Naive thymus-derived CD8-positive, alpha-beta T cell (primary cell): ENCODE measurements around the gene CYP51A1. TPM values are rescaled to one million over a fixed set of nuclear protein-coding genes. Genes with fewer than 3 reads are reported as not detected.
"Not testable (repeated sequence)": the region's sequence is repeated elsewhere in the genome, so short reads cannot be mapped to it uniquely, and the experiment has no call there.

Experiments
- ATAC-seq, 2 donors: fragments of 150-1000 bp; cut with Tn5 transposase in 1 of 2; sonication (Bioruptor Pico), chemical (Tn5 transposase) in 1 of 2; 1 replicate in 1 of 2; 2 replicates in 1 of 2; pipeline ENCODE4 v1.10.0; 2021; ENCODE audit warnings: mild to moderate bottlenecking in 2 of 2, moderate library complexity in 2 of 2
- POLR2A ChIA-PET: fragments of 350-600 bp; sonication (Branson Sonifier 250); formaldehyde crosslinking; loops from one replicate; lab custom pipeline; 2021; ENCODE audit warnings: antibody characterized with exemption; lab: Charles Lee
- DNase-seq, 10 donors: peaks; one replicate each; pipeline versions ENCODE4 v3.0.0 to v3.0.0-alpha.2; 2020 to 2022
- H3K27ac Mint-ChIP-seq, 10 donors: one replicate each; pipeline ENCODE4 v1.8.0; 2020 to 2022; ENCODE audit warnings: mild to moderate bottlenecking in 10 of 10, mixed read lengths in 10 of 10, moderate library complexity in 4 of 10, inconsistent platforms in 1 of 10
- H3K27me3 Mint-ChIP-seq, 5 donors: one replicate each; pipeline ENCODE4 v1.8.0; 2021 to 2022; ENCODE audit warnings: mixed read lengths in 5 of 5
- H3K36me3 Mint-ChIP-seq, 3 donors: one replicate each; pipeline ENCODE4 v1.8.0; 2020 to 2022; ENCODE audit warnings: mixed read lengths in 3 of 3, mild to moderate bottlenecking in 2 of 3, inconsistent platforms in 1 of 3
- H3K4me1 Mint-ChIP-seq, 4 donors: one replicate each; pipeline ENCODE4 v1.8.0; 2021 to 2022; ENCODE audit warnings: mixed read lengths in 4 of 4
- H3K4me3 Mint-ChIP-seq, 10 donors: one replicate each; pipeline ENCODE4 v1.8.0; 2020 to 2022; ENCODE audit warnings: mild to moderate bottlenecking in 10 of 10, mixed read lengths in 10 of 10, moderate library complexity in 6 of 10, inconsistent platforms in 1 of 10
- H3K9me3 Mint-ChIP-seq, 9 donors: one replicate each; pipeline ENCODE4 v1.8.0; 2020 to 2022; ENCODE audit warnings: mixed read lengths in 9 of 9, mild to moderate bottlenecking in 3 of 9, inconsistent platforms in 1 of 9, moderate library complexity in 1 of 9
- polyA plus RNA-seq, 3 donors: library from polyadenylated mRNA; unstranded; fragments of 300-500 nt; fragmentation: Illumina TruSeq; gene quantifications; one replicate each; pipeline ENCODE4 v1.2.3, GENCODE V29; 2021
- total RNA-seq, 8 experiments: library from RNA in 2 of 8; stranded (reverse) in 2 of 8; gene quantifications; one replicate each; pipeline ENCODE4 v1.2.3 and lab custom pipeline; 2021 to 2026

CYP51A1 gene
- total and polyA plus RNA-seq, 5 experiments from 2014 or later, result 9.4 to 13.1 (median 11.9) TPM

DNA sequence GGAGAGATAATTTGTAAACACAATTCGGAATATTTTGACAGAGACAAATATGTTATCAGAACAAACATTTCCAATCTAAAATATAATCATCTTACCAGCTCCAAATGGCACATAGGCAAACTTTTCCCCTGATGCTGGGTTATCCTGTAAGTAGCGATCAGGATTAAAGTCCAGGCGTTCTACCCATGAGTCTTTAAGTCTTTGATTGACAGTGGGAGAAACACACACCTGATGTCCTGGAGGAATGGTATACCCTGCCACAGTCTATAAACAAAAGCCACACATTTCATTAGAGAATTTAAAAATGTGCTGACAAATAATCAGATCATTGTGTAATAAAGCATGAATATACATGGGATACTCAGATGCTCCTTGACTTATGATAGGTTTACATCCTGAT lies 17.3 kb downstream of the CYP51A1 start:
- H3K36me3 Mint-ChIP-seq, result peaks cover 11 to 68% (median 34%) of the 10 kb centered on the region in 3 donors
- ATAC-seq (no peak), DNase-seq (no peak)
- no peak overlapping the region for H3K27ac Mint-ChIP-seq
- POLR2A ChIA-PET, result no interaction called here
- H3K27me3 Mint-ChIP-seq, result no peaks in the 10 kb centered on the region
- H3K4me1 Mint-ChIP-seq, result peaks cover 0 to 8% (median 6%) of the 10 kb centered on the region in 4 donors
- peaks cover 0 to 3% (median 0%) of the 10 kb centered on the region in 9 donors for H3K9me3 Mint-ChIP-seq
- no peak overlapping the region for H3K4me3 Mint-ChIP-seq

DNA sequence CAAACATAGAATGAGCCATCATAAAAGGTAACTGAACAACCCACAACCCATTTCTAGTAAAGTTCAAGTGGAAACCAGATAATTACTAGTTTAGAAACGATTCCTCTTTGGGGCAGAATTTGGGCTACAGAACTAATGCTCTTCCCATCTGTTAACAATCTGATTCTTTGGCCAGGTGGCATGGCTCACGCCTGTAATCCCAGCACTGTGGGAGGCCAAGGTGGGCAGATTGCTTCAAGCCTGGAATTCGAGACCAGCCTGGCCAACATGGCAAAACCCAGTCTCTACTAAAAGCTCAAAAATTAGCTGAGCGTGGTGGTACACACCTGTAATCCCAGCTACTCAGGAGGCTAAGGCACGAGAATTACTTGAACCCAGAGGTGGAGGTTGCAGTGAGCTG lies 18.5 kb downstream of the CYP51A1 start:
- Mint-ChIP-seq H3K4me1 (peaks cover 0 to 8% (median 6%) of the 10 kb centered on the region in 4 donors), H3K36me3 (peaks cover 4 to 61% (median 24%) of the 10 kb centered on the region in 3 donors), H3K27me3 (no peaks in the 10 kb centered on the region), H3K4me3 (no peak overlapping the region), H3K9me3 (peaks cover 0 to 1% (median 0%) of the 10 kb centered on the region in 9 donors), H3K27ac (peak overlapping the region in 1 of 10 donors; percentile 12)
- ATAC-seq, result no peak
- DNase-seq, result no peak
- POLR2A ChIA-PET, result interaction anchor here (0.6 to 0.7 kb wide), 3 partner anchors 64 to 254 kb away, joined by 3 to 4 read pairs (median 3); no protein-coding TSS in a partner anchor

DNA sequence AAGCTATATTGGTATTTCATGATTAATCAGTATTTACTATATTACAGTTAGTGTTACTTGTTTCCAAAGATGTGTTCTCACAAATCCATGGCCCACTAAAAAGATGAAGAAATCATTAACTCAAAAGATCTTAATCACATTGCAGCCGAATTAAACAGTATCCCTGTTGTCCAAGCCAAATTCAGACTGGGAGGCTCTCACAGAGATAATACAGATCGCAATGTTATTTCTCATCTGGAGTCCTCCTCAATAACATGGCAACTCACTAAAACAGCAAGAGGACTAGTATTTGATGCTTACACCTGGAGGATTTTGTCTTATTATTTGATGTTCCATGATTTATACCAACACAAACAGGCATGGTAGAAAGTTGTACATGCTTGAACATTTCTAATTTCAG lies 23.4 kb downstream of the CYP51A1 start:
- POLR2A ChIA-PET, result no interaction called here
- Mint-ChIP-seq H3K36me3 (peaks cover 0 to 66% (median 15%) of the 10 kb centered on the region in 3 donors), H3K27me3 (no peaks in the 10 kb centered on the region), H3K27ac (peak overlapping the region in 1 of 10 donors; percentile 50), H3K9me3 (no peaks in the 10 kb centered on the region), H3K4me3 (no peak overlapping the region), H3K4me1 (peaks cover 0 to 1% (median 0%) of the 10 kb centered on the region in 4 donors)
- ATAC-seq (no peak), DNase-seq (no peak)

DNA sequence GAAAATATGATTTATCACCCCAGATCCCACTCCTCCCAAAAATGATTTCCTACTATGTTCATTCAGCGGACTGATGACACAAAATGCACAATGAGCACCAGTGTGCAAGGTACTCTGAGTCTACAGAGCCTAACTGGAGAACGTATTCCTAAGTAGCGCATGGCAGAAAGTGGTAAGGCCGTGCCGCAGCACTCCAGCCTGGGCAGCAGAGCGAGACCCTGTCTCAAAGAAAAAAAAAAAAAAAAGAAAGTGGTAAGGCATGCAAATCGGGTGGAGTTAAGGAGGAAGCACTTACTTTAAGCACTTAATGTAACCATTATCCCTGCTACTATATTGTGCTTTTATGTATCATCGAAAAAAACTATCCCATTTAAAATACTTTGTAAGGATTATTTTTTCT lies 25.5 kb downstream of the CYP51A1 start:
- POLR2A ChIA-PET, result no interaction called here
- H3K4me3 Mint-ChIP-seq, result no peak overlapping the region
- DNase-seq (no peak), ATAC-seq (no peak)
- H3K36me3 Mint-ChIP-seq, result peaks cover 0 to 71% (median 12%) of the 10 kb centered on the region in 3 donors
- peaks cover 0 to 2% (median 0%) of the 10 kb centered on the region in 4 donors for H3K4me1 Mint-ChIP-seq
- no peaks in the 10 kb centered on the region for H3K27me3 Mint-ChIP-seq
- H3K27ac Mint-ChIP-seq, result peak overlapping the region in 5 of 10 donors; percentile 11 to 82 (median 74)
- no peaks in the 10 kb centered on the region for H3K9me3 Mint-ChIP-seq

DNA sequence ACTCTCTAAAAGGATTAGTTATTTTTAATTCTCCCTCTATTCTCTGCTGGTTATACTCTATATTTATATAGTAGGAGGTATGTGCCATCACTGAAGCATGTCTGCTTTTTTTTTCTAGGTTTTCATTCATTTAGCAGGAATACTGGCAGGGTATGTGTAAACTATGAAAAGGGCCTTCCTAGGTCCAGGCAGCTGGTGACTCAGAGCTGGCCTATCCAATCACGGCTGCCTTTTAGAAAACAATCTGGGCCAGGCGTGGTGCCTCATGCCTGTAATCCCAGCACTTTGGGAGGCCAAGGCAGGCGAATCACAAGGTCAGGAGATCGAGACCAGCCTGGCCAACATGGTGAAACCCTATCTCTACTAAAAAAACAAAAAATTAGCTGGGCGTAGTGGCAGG lies 31.4 kb downstream of the CYP51A1 start:
- H3K4me3 Mint-ChIP-seq, H3K4me1 Mint-ChIP-seq, H3K27ac Mint-ChIP-seq, DNase-seq, H3K9me3 Mint-ChIP-seq, ATAC-seq, H3K27me3 Mint-ChIP-seq, POLR2A ChIA-PET: not testable (repeated sequence)
- peaks cover 6 to 88% (median 20%) of the 10 kb centered on the region in 3 donors for H3K36me3 Mint-ChIP-seq

DNA sequence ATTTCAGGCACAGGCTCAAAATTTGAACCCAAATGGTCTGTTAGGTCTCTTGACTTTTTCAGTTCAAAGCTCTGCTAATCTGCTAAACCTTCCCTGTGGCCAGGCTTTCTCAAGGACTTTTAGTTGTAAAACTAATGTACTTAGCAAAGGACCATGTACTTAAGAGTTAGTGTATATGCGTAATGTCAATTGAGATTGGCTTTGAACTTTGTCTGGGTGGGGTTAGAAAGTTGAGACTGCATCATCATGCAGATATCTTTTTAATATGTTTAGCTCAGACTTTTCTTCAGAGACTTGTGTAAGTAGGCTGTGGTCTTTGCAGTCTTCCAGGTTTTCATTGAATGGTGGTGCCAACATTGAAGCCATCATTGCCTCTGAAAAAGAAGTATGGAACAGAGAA lies 33.7 kb downstream of the CYP51A1 start:
- Mint-ChIP-seq H3K4me1 (peaks cover 0 to 2% (median 0%) of the 10 kb centered on the region in 4 donors), H3K9me3 (no peaks in the 10 kb centered on the region), H3K36me3 (peaks cover 6 to 87% (median 24%) of the 10 kb centered on the region in 3 donors), H3K27me3 (no peaks in the 10 kb centered on the region), H3K4me3 (no peak overlapping the region), H3K27ac (peak overlapping the region in 2 of 10 donors; percentile 22 to 23)
- POLR2A ChIA-PET, result no interaction called here
- DNase-seq (no peak), ATAC-seq (no peak)

DNA sequence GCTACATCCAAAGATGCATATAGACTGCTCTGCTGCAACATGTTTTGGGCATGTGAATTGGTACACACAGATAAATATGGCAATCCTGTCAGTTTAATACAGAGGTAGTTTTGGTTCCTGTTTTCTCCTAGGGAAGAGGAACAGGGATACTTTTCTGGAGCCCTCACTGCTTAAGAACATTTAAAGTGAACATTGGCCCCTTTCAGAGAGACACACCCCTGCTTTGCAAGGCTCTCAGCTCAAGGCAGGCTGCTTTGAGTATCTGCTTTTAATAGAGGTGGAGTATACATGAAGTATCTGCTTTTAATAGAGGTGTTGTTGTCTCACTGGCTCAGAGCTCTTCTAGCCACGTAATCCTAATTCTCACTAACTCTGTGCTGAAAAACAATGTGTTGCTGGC lies 38.9 kb downstream of the CYP51A1 start:
- no peaks in the 10 kb centered on the region for H3K4me1 Mint-ChIP-seq
- H3K27me3 Mint-ChIP-seq, result no peaks in the 10 kb centered on the region
- H3K4me3 Mint-ChIP-seq, result no peak overlapping the region
- POLR2A ChIA-PET, result no interaction called here
- H3K27ac Mint-ChIP-seq, result no peak overlapping the region
- DNase-seq (no peak), ATAC-seq (no peak)
- peaks cover 6 to 79% (median 22%) of the 10 kb centered on the region in 3 donors for H3K36me3 Mint-ChIP-seq
- no peaks in the 10 kb centered on the region for H3K9me3 Mint-ChIP-seq

DNA sequence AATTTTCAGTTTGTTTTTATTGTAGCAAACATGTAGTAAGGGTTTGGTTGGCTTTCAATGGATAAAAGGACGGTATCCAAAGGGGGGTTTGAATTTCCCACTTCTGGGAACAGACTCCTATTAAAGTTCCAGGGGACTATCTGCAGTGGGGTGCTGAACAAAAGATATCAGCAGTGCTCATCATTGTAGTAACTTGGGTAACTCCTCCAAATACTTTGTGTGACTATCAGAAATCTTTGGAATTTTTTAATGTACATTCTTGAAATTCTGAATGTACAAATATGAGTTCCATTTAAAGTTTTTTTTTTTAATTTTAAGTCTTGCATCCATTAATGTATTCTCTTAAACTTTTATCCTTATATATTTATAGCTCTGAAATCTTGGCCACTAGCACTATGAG lies 42.1 kb downstream of the CYP51A1 start:
- H3K27me3 Mint-ChIP-seq, result no peaks in the 10 kb centered on the region
- DNase-seq, result no peak
- no peaks in the 10 kb centered on the region for H3K4me1 Mint-ChIP-seq
- H3K4me3 Mint-ChIP-seq, result no peak overlapping the region
- H3K9me3 Mint-ChIP-seq, result no peaks in the 10 kb centered on the region
- H3K27ac Mint-ChIP-seq, result peak overlapping the region in 1 of 10 donors; percentile 4
- no peak for ATAC-seq
- H3K36me3 Mint-ChIP-seq, result peaks cover 5 to 79% (median 29%) of the 10 kb centered on the region in 3 donors
- POLR2A ChIA-PET, result no interaction called here

DNA sequence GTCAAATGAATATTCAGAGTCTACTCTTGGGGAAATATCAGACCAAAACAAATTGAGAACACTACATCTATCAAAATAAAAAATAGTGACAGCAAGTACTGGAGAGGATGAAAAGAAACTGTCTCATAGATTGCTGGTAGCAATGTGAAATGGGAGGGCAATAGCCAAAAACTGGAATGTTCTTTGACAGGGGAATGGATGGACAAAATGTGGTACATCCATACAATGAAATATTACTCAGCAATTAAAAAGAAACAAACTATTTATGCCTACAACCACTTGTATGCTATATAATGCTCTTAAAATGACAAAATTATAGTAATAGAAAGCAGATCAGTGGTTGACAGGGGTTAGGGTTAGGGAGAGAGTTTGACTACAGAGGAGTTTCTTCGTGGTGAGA lies 46.0 kb downstream of the CYP51A1 start:
- no peaks in the 10 kb centered on the region for H3K27me3 Mint-ChIP-seq
- no peak overlapping the region for H3K4me3 Mint-ChIP-seq
- H3K27ac Mint-ChIP-seq, result peak overlapping the region in 2 of 10 donors; percentile 22 to 39
- no peak for ATAC-seq
- peaks cover 5 to 82% (median 53%) of the 10 kb centered on the region in 3 donors for H3K36me3 Mint-ChIP-seq
- POLR2A ChIA-PET, result no interaction called here
- H3K9me3 Mint-ChIP-seq, result peaks cover 0 to 1% (median 0%) of the 10 kb centered on the region in 9 donors
- DNase-seq, result no peak
- H3K4me1 Mint-ChIP-seq, result no peaks in the 10 kb centered on the region

DNA sequence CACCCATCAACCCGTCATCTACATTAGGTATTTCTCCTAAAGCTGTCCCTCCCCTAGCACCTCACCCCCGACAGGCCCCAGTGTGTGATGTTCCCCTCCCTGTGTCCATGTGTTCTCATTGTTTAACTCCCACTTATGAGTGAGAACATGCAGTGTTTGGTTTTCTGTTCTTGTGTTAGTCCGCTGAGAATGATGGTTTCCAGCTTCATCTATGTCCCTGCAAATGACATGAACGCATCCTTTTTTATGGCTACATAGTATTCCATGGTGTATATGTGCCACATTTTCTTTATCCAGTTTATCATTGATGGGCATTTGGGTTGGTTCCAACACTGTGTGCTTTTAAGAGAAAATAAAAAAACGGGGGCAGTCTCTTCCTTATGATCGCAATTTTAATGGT lies 50.4 kb downstream of the CYP51A1 start:
- not testable (repeated sequence) for H3K4me3 Mint-ChIP-seq

DNA sequence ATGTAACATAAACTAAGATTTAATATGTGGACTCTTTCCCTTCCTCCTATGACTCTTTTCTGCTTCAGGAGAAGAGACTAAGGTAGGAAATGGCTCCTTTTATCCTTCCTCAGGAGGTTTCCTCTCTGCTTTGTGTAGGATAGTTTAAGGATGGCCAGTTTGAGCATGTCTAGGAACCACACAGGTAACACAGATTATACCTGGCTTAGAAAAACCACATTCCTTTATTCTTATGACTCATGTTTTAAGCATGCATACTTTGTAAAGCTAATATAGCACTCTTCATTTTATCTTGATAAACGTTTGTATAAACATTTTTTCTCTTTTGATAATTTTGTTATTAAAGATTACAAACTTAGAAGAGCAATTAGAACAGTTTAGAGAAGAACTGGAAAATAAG lies 57.8 kb downstream of the CYP51A1 start:
- H3K36me3 Mint-ChIP-seq, result peaks cover 8 to 74% (median 30%) of the 10 kb centered on the region in 3 donors
- H3K27me3 Mint-ChIP-seq, result no peaks in the 10 kb centered on the region
- POLR2A ChIA-PET, result no interaction called here

More for the DNA sequence above, 50.4 kb downstream of the CYP51A1 start:
- H3K9me3 Mint-ChIP-seq, DNase-seq, H3K27ac Mint-ChIP-seq, ATAC-seq, H3K4me1 Mint-ChIP-seq, H3K27me3 Mint-ChIP-seq, POLR2A ChIA-PET: not testable (repeated sequence)
- H3K36me3 Mint-ChIP-seq, result peaks cover 7 to 83% (median 60%) of the 10 kb centered on the region in 3 donors

DNA sequence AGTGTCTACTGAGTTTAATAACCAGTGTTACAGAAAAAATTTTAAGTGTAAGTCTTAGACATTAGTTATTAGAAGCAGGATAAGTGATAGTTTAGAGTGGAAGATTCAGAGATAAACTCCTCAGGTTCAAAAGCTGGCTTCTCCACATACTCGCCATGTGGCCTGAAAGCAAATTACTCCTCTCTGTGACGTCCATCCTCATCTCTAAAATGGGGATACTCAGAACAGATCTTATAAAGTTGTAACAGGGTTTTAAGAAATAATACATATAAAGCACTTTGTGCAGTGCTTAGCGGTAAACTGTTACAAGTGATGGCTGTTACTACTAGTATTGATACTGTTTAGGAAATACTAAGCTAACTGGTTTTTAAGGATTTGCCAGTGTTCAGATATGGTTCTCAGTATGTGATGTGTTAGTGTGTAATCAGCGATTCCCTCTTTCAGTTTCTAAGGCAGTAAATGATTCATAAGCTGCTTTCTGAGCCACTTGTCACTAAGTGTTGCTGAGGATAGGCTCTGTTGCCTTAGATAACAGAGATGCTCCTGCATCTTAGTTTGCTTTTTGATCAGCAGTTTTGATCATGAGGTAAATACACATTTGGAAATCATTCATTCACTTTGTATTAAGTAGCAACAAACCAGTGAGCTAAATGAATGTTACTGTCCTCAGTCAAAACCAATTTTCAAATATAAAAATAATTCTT lies 58.7 kb downstream of the CYP51A1 start:
- DNase-seq (no peak), ATAC-seq (no peak)
- Mint-ChIP-seq H3K36me3 (peaks cover 12 to 77% (median 35%) of the 10 kb centered on the region in 3 donors), H3K27ac (no peak overlapping the region), H3K4me3 (no peak overlapping the region), H3K4me1 (no peaks in the 10 kb centered on the region), H3K27me3 (no peaks in the 10 kb centered on the region), H3K9me3 (no peaks in the 10 kb centered on the region)
- POLR2A ChIA-PET, result no interaction called here

More for the DNA sequence above, 57.8 kb downstream of the CYP51A1 start:
- H3K4me3 Mint-ChIP-seq, result no peak overlapping the region
- no peak overlapping the region for H3K27ac Mint-ChIP-seq
- ATAC-seq (no peak), DNase-seq (no peak)
- H3K9me3 Mint-ChIP-seq, result no peaks in the 10 kb centered on the region
- no peaks in the 10 kb centered on the region for H3K4me1 Mint-ChIP-seq

DNA sequence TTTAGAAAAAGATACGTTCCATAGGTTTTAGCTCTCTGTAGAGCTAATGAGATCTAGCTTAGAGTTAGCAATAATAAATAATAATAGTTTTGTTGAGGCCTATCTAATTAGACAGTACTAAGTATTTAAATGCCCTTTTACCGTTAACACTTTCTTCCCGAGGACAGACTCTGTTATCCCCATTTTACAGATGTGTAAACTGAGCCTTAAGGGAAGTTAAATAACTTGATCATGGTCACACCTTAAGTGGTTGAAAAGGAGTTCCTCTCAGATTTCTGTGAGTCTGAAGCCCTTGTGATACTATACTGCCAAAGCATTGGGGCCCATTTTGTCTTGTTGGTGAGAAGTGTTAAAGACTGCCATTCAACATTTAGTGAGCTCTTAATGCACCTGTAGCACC lies 61.6 kb downstream of the CYP51A1 start:
- Mint-ChIP-seq H3K4me1 (no peaks in the 10 kb centered on the region), H3K36me3 (peaks cover 12 to 78% (median 29%) of the 10 kb centered on the region in 3 donors), H3K27me3 (no peaks in the 10 kb centered on the region), H3K27ac (peak overlapping the region in 1 of 10 donors; percentile 58), H3K9me3 (no peaks in the 10 kb centered on the region), H3K4me3 (no peak overlapping the region)
- no peak for DNase-seq
- POLR2A ChIA-PET, result no interaction called here
- no peak for ATAC-seq
